ENCODE measurements around the gene SEMA6D. TPM values are rescaled to one million over a fixed set of nuclear protein-coding genes. Genes with fewer than 3 reads are reported as not detected.

The SEMA6D gene
- polyA plus RNA-seq, 1 of the 3 experiments (the other 2 are of a cell fraction), result 0.30 TPM

DNA sequence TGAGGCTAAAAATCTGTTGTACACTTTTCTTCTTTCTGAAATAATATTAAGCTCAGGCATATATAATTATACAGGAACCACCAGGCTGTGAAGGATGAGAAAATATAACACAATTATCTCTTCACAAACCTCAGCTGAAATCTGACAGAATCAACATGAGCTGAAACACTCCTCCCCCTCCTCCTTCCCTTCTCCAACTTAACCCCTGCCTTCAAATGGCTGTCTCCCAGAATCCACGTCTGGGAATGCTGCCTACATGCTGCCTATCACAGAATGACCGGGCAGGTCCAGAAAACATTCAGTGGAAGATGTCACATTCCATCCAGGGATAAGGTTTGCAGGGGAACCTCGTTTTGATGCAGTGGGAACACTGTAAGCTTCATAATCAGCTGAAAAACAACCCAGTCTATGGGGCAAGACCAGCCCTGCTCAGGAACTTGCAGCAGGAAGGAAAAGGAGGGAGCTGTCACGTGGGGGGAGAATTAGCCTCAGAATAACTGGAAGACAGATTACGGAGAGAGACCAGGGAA lies 44.0 kb upstream of the SEMA6D start:
- Histone ChIP-seq H3K9me2 (no peaks in the 10 kb centered on the region), H3K4me3 (ENCODE audit: low read depth in 2 of 2, low read length in 1 of 2) (no peak overlapping the region), H2AFZ (ENCODE audit: low read depth) (no peak overlapping the region), H3K4me2 (no peak overlapping the region), H4K20me1 (ENCODE audit: insufficient read depth) (no peaks in the 10 kb centered on the region), H3K27me3 (ENCODE audit: insufficient read depth) (no peaks in the 10 kb centered on the region), H3F3A (replicated peaks; ENCODE audit: insufficient read depth) (no peaks in the 10 kb centered on the region), H3K4me1 (ENCODE audit: control insufficient read depth in 1 of 2, insufficient read depth in 2 of 2, low read depth in 1 of 2, low read length in 1 of 2) (peaks cover 0 to 15% of the 10 kb centered on the region in 2 experiments; a peak in 2 of 4 replicates), H3K27ac (ENCODE audit: low read depth in 2 of 2, low read length in 1 of 2) (peak overlapping the region in 1 of 2 experiments; percentile 69; a peak in 2 of 4 replicates), H3K9me3 (no peaks in the 10 kb centered on the region), H3K79me2 (ENCODE audit: insufficient read depth) (no peaks in the 10 kb centered on the region), H3K36me3 (replicated peaks in 1 of 2; ENCODE audit: control insufficient read depth in 1 of 2, insufficient read depth in 2 of 2, low read length in 1 of 2) (no peaks in the 10 kb centered on the region), H3K9ac (no peak overlapping the region)
- WGBS (ENCODE audit: low lambda C conversion rate), result 11% methylated on average over 5 of the region's 5 CpGs
- TF ChIP-seq EP300 (IDR thresholded peaks at IDR 0.05; ENCODE audit: borderline replicate concordance in 1 of 2, low read depth in 1 of 2, low read length in 1 of 2) (peak in 1 of 2 experiments; percentile 66; a peak in 1 of 4 replicates), RCOR1 (IDR thresholded peaks at IDR 0.05; ENCODE audit: low read length) (peak; percentile 47; the same call in 1 of the 2 replicates), ELF1 (IDR thresholded peaks at IDR 0.05) (no peak), TEAD4 (IDR thresholded peaks at IDR 0.05; ENCODE audit: borderline replicate concordance, insufficient read depth) (no peak), RAD21 (IDR thresholded peaks at IDR 0.05; ENCODE audit: low read length) (peak; percentile 2; the same call in 1 of the 2 replicates), EZH2phosphoT487 (IDR thresholded peaks at IDR 0.05; ENCODE audit: borderline replicate concordance, low read depth) (no peak), MXI1 (IDR thresholded peaks at IDR 0.05; ENCODE audit: low read depth, low read length) (peak; percentile 29; the same call in 1 of the 2 replicates), GATA2 (CRISPR knock-in tag; IDR thresholded peaks at IDR 0.05) (peak; percentile 29; the same call in 1 of the 2 replicates)
- DNase-seq, result peak; percentile 31
- CTCF ChIA-PET, result interaction anchor here (1.0 to 2.2 kb wide), 8 partner anchors 9 to 477 kb away, joined by 3 to 10 read pairs (median 6); partner anchors contain the start of gene SEMA6D
- POLR2A ChIA-PET, result no interaction called here

DNA sequence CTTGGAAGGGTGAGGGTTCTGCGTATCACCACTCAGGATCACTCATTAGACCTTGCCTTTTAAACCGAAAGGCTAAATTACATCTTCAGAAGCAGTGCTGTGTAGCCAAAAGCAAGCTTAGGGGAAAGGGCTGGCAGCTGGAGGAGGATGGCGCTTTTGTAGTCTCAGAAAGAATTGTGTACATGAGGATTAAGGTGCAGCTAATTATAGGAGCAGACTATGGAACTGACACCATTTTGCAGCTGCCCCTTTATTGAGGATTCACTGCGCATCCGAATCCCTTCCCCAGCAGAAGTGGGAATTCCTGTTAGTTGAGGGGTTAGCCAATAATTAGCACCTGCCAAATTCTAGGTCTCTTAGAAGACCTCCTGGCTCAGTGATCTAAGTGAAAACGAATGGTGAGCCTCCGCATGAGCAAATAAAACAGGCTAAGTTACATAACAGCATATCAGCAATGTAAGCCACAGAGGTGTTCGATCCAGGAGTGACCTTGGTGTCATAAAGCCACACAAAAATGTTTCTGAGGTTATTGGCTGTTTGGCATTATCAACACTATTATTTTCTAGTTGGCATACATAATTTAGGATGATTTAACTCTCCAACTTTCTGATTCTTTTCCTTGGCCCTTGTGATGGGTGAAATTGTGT lies 42.6 kb upstream of the SEMA6D start:
- Histone ChIP-seq H3K4me3 (ENCODE audit: low read depth in 2 of 2, low read length in 1 of 2) (no peak overlapping the region), H3K9me3 (no peaks in the 10 kb centered on the region), H3K9ac (no peak overlapping the region), H4K20me1 (ENCODE audit: insufficient read depth) (no peaks in the 10 kb centered on the region), H3K27ac (ENCODE audit: low read depth in 2 of 2, low read length in 1 of 2) (no peak overlapping the region), H3K79me2 (ENCODE audit: insufficient read depth) (no peaks in the 10 kb centered on the region), H3K36me3 (replicated peaks in 1 of 2; ENCODE audit: control insufficient read depth in 1 of 2, insufficient read depth in 2 of 2, low read length in 1 of 2) (no peaks in the 10 kb centered on the region), H3K4me2 (no peak overlapping the region), H3K9me2 (no peaks in the 10 kb centered on the region), H3F3A (replicated peaks; ENCODE audit: insufficient read depth) (no peaks in the 10 kb centered on the region), H3K27me3 (ENCODE audit: insufficient read depth) (no peaks in the 10 kb centered on the region), H2AFZ (ENCODE audit: low read depth) (no peak overlapping the region), H3K4me1 (ENCODE audit: control insufficient read depth in 1 of 2, insufficient read depth in 2 of 2, low read depth in 1 of 2, low read length in 1 of 2) (peaks cover 0 to 16% of the 10 kb centered on the region in 2 experiments; a peak in 2 of 4 replicates)
- CTCF ChIA-PET, result interaction anchor here (1.3 to 1.4 kb wide), 2 partner anchors 28 to 42 kb away, joined by 3 read pairs; no protein-coding TSS in a partner anchor
- 50% methylated on average over 8 of the region's 8 CpGs for WGBS (ENCODE audit: low lambda C conversion rate)
- POLR2A ChIA-PET, result no interaction called here
- no peak for DNase-seq
- TF ChIP-seq TEAD4 (IDR thresholded peaks at IDR 0.05; ENCODE audit: borderline replicate concordance, insufficient read depth) (no peak), IRF3 (IDR thresholded peaks at IDR 0.05; ENCODE audit: low read depth, low read length) (no peak), MEF2A (IDR thresholded peaks at IDR 0.05; ENCODE audit: borderline replicate concordance, low read depth) (no peak), GATA2 (CRISPR knock-in tag; IDR thresholded peaks at IDR 0.05) (no peak), RAD21 (IDR thresholded peaks at IDR 0.05; ENCODE audit: low read length) (no peak), CHD2 (IDR thresholded peaks at IDR 0.05; ENCODE audit: low read length, partially characterized antibody) (no peak)

Data from SK-N-SH (cell line).